Ishikawa (cell line): ENCODE measurements around the gene DPEP1.

Experiments used
- CEBPB ChIP-seq: IDR thresholded peaks from 2 replicates; pipeline ENCODE4 v1.6.1; 2012
- CREB1 ChIP-seq: IDR thresholded peaks from 2 replicates; pipeline ENCODE4 v1.6.1; 2012; ENCODE audit warnings: low read depth
- EGR1 ChIP-seq: IDR thresholded peaks from 2 replicates; pipeline ENCODE4 v1.6.1; 2012
- EP300 ChIP-seq: IDR thresholded peaks from 2 replicates; pipeline ENCODE4 v1.6.1; 2012; ENCODE audit warnings: borderline replicate concordance
- FOXM1 ChIP-seq: IDR thresholded peaks from 2 replicates; pipeline ENCODE4 v1.6.1; 2012; ENCODE audit warnings: low read depth, borderline replicate concordance
- MAX ChIP-seq: IDR thresholded peaks from 2 replicates; pipeline ENCODE4 v1.6.1; 2012
- NFIC ChIP-seq: IDR thresholded peaks from 2 replicates; pipeline ENCODE4 v1.6.1; 2012
- RAD21 ChIP-seq: IDR thresholded peaks from 2 replicates; pipeline ENCODE4 v1.6.1; 2012; ENCODE audit warnings: low read depth
- REST ChIP-seq: IDR thresholded peaks from 2 replicates; pipeline ENCODE4 v1.6.1; 2012; ENCODE audit warnings: low read depth, mild to moderate bottlenecking
- TAF1 ChIP-seq: IDR thresholded peaks from 2 replicates; pipeline ENCODE4 v1.6.1; 2012; ENCODE audit warnings: low read depth, mild to moderate bottlenecking
- TCF12 ChIP-seq: IDR thresholded peaks from 2 replicates; pipeline ENCODE4 v1.6.1; 2012; ENCODE audit warnings: low read depth
- TEAD4 ChIP-seq: IDR thresholded peaks from 2 replicates; pipeline ENCODE4 v1.6.1; 2012
- USF1 ChIP-seq: IDR thresholded peaks from 2 replicates; pipeline ENCODE4 v1.6.1; 2012
- YY1 ChIP-seq: IDR thresholded peaks from 2 replicates; pipeline ENCODE4 v1.6.1; 2012; ENCODE audit warnings: low read depth
- ZBTB7A ChIP-seq: IDR thresholded peaks from 2 replicates; pipeline ENCODE4 v1.6.1; 2012; ENCODE audit warnings: low read depth

DPEP1 gene

GRCh38 chr16:89670496-89671431 is 57.3 kb downstream of the DPEP1 start:
- no peak for TF ChIP-seq MAX
- no peak for TF ChIP-seq REST
- no peak for TF ChIP-seq TEAD4
- no peak for TF ChIP-seq FOXM1
- no peak for TF ChIP-seq TCF12
- no peak for TF ChIP-seq RAD21
- TF ChIP-seq YY1, result no peak

- TF ChIP-seq EGR1, result no peak
- no peak for TF ChIP-seq ZBTB7A
- no peak for TF ChIP-seq TEAD4
- TF ChIP-seq YY1, result no peak
- no peak for TF ChIP-seq MAX
Observed at GRCh38 chr16:89672177-89672941, 58.9 kb downstream of the DPEP1 start.

- no peak for TF ChIP-seq EP300
- TF ChIP-seq MAX, result no peak
- no peak for TF ChIP-seq TCF12
- no peak for TF ChIP-seq NFIC
- TF ChIP-seq REST, result no peak
- no peak for TF ChIP-seq TAF1
- TF ChIP-seq RAD21, result no peak
- no peak for TF ChIP-seq FOXM1
- no peak for TF ChIP-seq USF1
- TF ChIP-seq CEBPB, result no peak
- TF ChIP-seq CREB1, result no peak
- TF ChIP-seq YY1, result no peak
- no peak for TF ChIP-seq TEAD4
- no peak for TF ChIP-seq ZBTB7A
- TF ChIP-seq EGR1, result no peak
Observed at GRCh38 chr16:89678258-89678657, 64.8 kb downstream of the DPEP1 start.

- TF ChIP-seq EP300, result no peak
- TF ChIP-seq FOXM1, result no peak
- no peak for TF ChIP-seq MAX
- no peak for TF ChIP-seq REST
- no peak for TF ChIP-seq CREB1
- no peak for TF ChIP-seq TAF1
Observed at GRCh38 chr16:89685916-89686315, 72.5 kb downstream of the DPEP1 start.
